Brain microvascular endothelial cell (primary cell): ENCODE data around the gene GCDH.
A peak's percentile ranks its signal among the peaks of the same experiment; 100 is the strongest.

ENCODE experiments used
- DNase-seq: peaks from one replicate; pipeline ENCODE4 v3.0.0-alpha.2; 2020
- H3K27ac ChIP-seq: fragments of 250-450 bp; sonication (Bioruptor Pico); 2 replicates; pipeline ENCODE4 v1.5.1; 2020; ENCODE audit warnings: mild to moderate bottlenecking, moderate library complexity
- H3K27me3 ChIP-seq: fragments of 250-450 bp; sonication (Bioruptor Pico); replicated peaks from 2 replicates; pipeline ENCODE4 v1.5.1; 2020; ENCODE audit warnings: mild to moderate bottlenecking
- H3K36me3 ChIP-seq: fragments of 250-450 bp; sonication (Bioruptor Pico); replicated peaks from 2 replicates; pipeline ENCODE4 v1.5.1; 2020; ENCODE audit warnings: mild to moderate bottlenecking
- H3K4me3 ChIP-seq: 2 replicates; pipeline ENCODE4 v1.5.1; 2011; ENCODE audit warnings: low read depth, mild to moderate bottlenecking, control low read depth, low read length, moderate library complexity
- in situ Hi-C: cut with HindIII; loops from 2 replicates; pipeline ENCODE4 v1.10.0; 2017; ENCODE audit warnings: low sequenced_read_pairs, low pct_ligation_motif_present
- TF ChIP-seq, protein P1 (sequence below): IDR thresholded peaks from 2 replicates; pipeline ENCODE4 v1.5.1; 2011; ENCODE audit warnings: low read depth, mild to moderate bottlenecking, moderate library complexity, low read length, control low read depth, inconsistent platforms; ENCODE audit errors: missing control alignments

The GCDH gene

GRCh38 chr19:12847159-12848139 lies 43.5 kb upstream of the GCDH start:
- H3K27ac ChIP-seq = no peak overlapping the region
- in situ Hi-C loops = no loop called here
- no peaks in the 10 kb centered on the region for H3K36me3 ChIP-seq
- peak overlapping the region; percentile 24 for H3K4me3 ChIP-seq
- no peaks in the 10 kb centered on the region for H3K27me3 ChIP-seq
- TF ChIP-seq, protein P1, sequence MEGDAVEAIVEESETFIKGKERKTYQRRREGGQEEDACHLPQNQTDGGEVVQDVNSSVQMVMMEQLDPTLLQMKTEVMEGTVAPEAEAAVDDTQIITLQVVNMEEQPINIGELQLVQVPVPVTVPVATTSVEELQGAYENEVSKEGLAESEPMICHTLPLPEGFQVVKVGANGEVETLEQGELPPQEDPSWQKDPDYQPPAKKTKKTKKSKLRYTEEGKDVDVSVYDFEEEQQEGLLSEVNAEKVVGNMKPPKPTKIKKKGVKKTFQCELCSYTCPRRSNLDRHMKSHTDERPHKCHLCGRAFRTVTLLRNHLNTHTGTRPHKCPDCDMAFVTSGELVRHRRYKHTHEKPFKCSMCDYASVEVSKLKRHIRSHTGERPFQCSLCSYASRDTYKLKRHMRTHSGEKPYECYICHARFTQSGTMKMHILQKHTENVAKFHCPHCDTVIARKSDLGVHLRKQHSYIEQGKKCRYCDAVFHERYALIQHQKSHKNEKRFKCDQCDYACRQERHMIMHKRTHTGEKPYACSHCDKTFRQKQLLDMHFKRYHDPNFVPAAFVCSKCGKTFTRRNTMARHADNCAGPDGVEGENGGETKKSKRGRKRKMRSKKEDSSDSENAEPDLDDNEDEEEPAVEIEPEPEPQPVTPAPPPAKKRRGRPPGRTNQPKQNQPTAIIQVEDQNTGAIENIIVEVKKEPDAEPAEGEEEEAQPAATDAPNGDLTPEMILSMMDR = peak; percentile 72
- DNase-seq = peak; percentile 63

- DNase-seq = no peak
- no peaks in the 10 kb centered on the region for H3K36me3 ChIP-seq
- in situ Hi-C loops = no loop called here
Measured at GRCh38 chr19:12856653-12857052, 34.3 kb upstream of the GCDH start.

DNA sequence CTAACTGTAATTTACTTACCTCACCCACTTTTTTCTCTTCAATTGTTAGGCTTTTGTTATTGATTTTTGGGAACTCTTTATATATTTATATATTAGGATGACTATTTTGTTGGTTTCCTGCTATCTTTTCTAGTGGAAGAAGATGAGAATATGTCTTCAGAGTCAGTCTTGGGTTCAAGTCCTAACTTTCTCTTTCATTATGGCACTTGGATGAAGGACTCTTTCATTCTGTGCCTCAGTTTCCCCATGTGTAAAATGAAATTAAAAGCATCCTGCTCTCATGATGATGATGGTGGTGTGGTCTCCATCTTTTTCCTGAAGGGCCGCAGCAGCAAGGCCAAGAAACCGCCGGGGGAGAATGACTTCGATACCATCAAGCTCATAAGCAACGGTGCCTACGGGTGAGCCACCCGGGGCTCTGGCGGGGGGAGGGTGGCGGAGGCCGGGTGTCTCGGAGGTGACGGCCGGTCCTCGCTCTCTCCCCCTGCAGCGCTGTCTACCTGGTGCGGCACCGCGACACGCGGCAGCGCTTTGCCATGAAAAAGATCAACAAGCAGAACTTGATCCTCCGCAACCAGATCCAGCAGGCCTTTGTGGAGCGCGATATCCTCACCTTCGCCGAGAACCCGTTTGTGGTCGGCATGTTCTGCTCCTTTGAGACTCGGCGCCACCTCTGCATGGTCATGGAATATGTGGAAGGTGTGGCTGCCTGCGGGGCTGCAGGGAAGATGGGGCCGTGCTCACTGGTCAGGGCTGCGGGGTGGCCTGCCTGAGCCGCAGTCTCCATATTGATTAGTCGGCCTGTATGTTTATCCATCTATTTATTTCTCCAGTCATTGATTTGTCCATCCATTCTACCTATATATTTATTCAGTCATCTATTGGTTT lies 32.7 kb upstream of the GCDH start:
- no peak for DNase-seq
- Histone ChIP-seq H3K27me3 (no peaks in the 10 kb centered on the region), H3K4me3 (no peak overlapping the region), H3K27ac (no peak overlapping the region), H3K36me3 (no peaks in the 10 kb centered on the region)
- in situ Hi-C loops = no loop called here
- TF ChIP-seq, protein P1 = no peak

More at GRCh38 chr19:12856653-12857052, 34.3 kb upstream of the GCDH start:
- Histone ChIP-seq H3K27ac (no peak overlapping the region), H3K27me3 (no peaks in the 10 kb centered on the region), H3K4me3 (no peak overlapping the region)
- TF ChIP-seq, protein P1 = no peak

DNA sequence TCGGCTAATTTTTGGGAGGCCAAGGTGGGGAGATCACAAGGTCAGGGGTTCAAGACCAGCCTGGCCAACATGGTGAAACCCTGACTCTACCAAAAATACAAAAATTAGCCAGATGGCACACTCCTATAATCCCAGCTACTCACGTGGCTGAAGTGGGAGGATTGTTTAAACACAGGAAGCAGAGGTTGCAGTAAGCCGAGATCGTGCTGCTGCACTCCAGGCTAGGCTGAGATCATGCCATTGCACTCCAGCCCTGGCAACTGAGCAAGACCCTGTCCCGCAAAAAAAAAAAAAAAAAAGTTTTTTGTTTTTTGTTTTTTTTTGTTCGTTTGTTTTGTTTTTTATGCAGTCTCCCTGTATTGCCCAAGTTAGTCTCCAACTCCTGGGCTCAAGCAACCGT lies 31.4 kb upstream of the GCDH start:
- H3K27me3 ChIP-seq = no peaks in the 10 kb centered on the region
- no peak overlapping the region for H3K27ac ChIP-seq
- H3K4me3 ChIP-seq = no peak overlapping the region
- H3K36me3 ChIP-seq = no peaks in the 10 kb centered on the region
- in situ Hi-C loops = no loop called here
- TF ChIP-seq, protein P1 = no peak
- no peak for DNase-seq

- TF ChIP-seq, protein P1 = no peak
- DNase-seq = no peak
- in situ Hi-C loops = no loop called here
- no peaks in the 10 kb centered on the region for H3K27me3 ChIP-seq
- H3K4me3 ChIP-seq = no peak overlapping the region
- H3K36me3 ChIP-seq = no peaks in the 10 kb centered on the region
- H3K27ac ChIP-seq = no peak overlapping the region
Measured at GRCh38 chr19:12864143-12864542, 26.8 kb upstream of the GCDH start.
